Stomach smooth muscle (tissue), 2 donors: ENCODE data around the gene GTF2IRD1.
"Not testable (repeated sequence)": the region's sequence is repeated elsewhere in the genome, so short reads cannot be mapped to it uniquely, and the experiment has no call there.

Experiments used
- H3K27ac ChIP-seq: one replicate; pipeline ENCODE4 v1.7.0; 2013; ENCODE audit warnings: mild to moderate bottlenecking, low read length, inconsistent platforms
- H3K27me3 ChIP-seq, 2 donors: one replicate each; pipeline ENCODE4 v1.7.0; 2013; ENCODE audit warnings: low read length in 2 of 2; ENCODE audit not compliant: insufficient read depth in 2 of 2, control insufficient read depth in 1 of 2
- H3K36me3 ChIP-seq, 2 donors: one replicate each; pipeline ENCODE4 v1.7.0; 2013; ENCODE audit warnings: low read length in 2 of 2; ENCODE audit not compliant: control insufficient read depth in 2 of 2, insufficient read depth in 2 of 2
- H3K4me1 ChIP-seq: one replicate; pipeline ENCODE4 v1.7.0; 2013; ENCODE audit warnings: low read length; ENCODE audit not compliant: control insufficient read depth, insufficient read depth
- H3K4me3 ChIP-seq, 2 donors: one replicate each; pipeline ENCODE4 v1.7.0; 2013; ENCODE audit warnings: low read length in 2 of 2
- H3K9ac ChIP-seq, 2 donors: one replicate each; pipeline ENCODE4 v1.7.0; 2013; ENCODE audit warnings: low read length in 2 of 2, mild to moderate bottlenecking in 1 of 2
- H3K9me3 ChIP-seq, 2 donors: one replicate each; pipeline ENCODE4 v1.7.0; 2013; ENCODE audit warnings: low read length in 2 of 2; ENCODE audit not compliant: control insufficient read depth in 2 of 2
- donor health status: healthy.
- donor health status: Pancreatic carcinoma.

Gene GTF2IRD1

DNA sequence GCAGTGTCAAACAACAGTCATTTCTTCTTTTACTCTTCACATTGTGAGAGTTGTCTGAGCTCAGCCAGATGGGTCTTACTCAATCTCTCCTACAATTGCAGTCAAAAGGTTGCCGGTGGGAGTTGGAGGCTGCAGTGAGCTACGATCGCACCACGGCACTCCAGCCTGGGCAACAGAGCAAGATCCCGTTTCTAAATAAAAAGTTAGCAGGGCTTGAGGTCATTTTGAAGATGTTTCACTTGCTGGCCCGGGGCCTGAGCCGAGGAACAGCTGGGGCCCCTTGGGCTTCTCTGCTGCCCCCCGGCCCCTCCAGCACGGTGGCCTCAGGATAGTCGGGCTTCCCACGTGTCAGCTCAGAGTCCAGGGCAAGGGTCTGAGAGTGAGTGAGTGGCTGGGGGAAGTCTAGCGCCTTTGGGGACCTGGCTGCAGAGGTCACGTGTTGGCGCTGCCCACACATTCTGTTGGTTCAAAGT is 40.4 kb downstream of the GTF2IRD1 start:
- Histone ChIP-seq H3K4me3 (no peak overlapping the region), H3K27ac (no peak overlapping the region), H3K27me3 (no peaks in the 10 kb centered on the region), H3K9ac (no peak overlapping the region), H3K4me1 (peaks cover 12% of the 10 kb centered on the region), H3K9me3 (no peaks in the 10 kb centered on the region), H3K36me3 (no peaks in the 10 kb centered on the region)

DNA sequence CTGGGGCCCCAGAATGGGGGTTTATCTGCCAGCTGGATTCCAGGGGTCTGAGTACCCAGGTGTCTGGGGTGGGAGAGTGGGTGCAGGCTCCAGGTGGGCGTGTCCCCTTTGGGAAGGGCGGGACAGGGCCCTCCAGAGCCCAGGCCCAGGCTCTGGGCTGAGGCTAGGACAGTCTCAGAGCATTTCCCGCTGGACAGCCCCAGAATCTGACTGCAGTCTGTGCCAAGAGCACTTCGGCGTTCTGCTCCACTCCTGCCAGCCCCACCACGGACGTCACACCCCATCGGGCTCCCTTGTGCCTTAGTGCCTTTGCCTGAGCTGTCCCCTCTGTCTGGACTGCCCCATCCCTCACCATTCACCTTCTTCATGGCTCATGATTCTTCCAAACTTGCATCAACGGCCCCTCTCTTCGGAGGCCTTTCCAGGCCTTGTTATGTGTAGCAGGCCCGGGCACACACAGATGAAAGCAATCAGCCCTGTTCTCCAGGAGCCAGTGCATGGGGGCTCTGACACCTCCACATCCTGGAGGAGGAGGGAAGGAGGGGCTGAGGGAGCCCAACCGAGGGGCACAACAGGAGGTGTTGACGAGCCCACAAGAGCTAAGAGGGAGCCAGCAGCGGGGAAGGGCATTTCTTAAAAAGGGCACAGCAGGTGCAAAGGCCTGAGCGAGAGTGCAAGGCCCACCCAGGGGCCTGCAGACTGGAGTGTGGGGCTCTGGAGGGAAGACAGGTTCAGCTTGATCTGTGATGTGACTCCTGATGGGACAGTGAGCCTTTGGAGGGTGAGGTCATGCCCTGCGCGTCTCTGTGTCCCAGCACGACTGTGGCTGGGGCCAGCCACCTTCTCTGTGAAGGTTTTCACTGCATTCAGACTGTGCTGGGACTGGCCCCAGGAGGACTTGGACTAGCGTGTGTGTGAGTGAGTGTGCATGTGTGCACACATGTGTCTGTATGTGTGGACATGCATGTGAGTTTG is 41.7 kb downstream of the GTF2IRD1 start:
- H3K36me3 ChIP-seq = no peaks in the 10 kb centered on the region
- no peaks in the 10 kb centered on the region for H3K9me3 ChIP-seq
- H3K9ac ChIP-seq = peak overlapping the region in 1 of 2 donors; percentile 36
- no peak overlapping the region for H3K4me3 ChIP-seq
- H3K27me3 ChIP-seq = no peaks in the 10 kb centered on the region
- H3K4me1 ChIP-seq = peaks cover 12% of the 10 kb centered on the region
- no peak overlapping the region for H3K27ac ChIP-seq

DNA sequence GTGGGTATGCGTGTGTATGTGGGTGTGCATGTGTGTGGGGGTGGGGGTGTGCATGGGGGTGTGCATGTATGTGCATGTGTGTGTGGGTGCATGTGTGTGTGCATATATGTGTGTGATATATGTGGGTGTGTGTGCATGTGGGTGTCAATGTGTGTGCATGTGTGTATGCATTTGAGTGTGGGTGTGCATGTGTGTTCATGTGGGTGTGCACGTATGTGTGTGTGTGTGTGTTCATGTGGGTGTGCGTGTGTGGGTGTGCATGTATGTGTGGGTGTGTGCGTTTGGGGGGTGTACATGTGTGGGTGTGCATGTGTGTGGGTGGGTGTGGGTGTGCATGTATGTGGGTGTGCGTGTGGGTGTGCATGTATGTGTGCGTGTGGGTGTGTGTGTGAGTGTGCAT is 42.6 kb downstream of the GTF2IRD1 start:
- H3K27ac ChIP-seq = no peak overlapping the region
- H3K9ac ChIP-seq = no peak overlapping the region

DNA sequence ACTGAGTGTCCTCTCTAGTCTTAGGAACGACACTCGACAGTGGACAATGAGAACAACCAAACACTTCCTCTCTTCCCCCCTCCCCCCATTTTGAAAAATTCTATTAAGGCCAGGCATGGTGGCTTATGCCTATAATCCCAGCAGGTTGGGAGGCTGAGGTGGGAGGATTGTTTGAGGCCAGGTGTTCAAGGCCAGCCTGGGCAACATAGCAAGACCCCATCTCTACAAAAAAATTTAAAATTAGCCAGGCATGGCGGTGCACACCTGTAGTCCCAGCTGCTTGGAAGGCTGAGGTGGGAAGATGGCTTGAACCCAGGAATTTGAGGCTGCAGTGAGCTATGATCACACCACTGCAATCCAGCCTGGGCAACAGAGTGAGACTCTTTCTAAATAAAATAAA is 43.1 kb downstream of the GTF2IRD1 start:
- H3K36me3 ChIP-seq, H3K27me3 ChIP-seq, H3K4me3 ChIP-seq, H3K9me3 ChIP-seq, H3K27ac ChIP-seq, H3K9ac ChIP-seq: not testable (repeated sequence)
- peaks cover 18% of the 10 kb centered on the region for H3K4me1 ChIP-seq

More for the DNA sequence above, 42.6 kb downstream of the GTF2IRD1 start:
- Histone ChIP-seq H3K27me3 (no peaks in the 10 kb centered on the region), H3K4me1 (peaks cover 18% of the 10 kb centered on the region), H3K9me3 (no peaks in the 10 kb centered on the region), H3K4me3 (no peak overlapping the region), H3K36me3 (no peaks in the 10 kb centered on the region)

DNA sequence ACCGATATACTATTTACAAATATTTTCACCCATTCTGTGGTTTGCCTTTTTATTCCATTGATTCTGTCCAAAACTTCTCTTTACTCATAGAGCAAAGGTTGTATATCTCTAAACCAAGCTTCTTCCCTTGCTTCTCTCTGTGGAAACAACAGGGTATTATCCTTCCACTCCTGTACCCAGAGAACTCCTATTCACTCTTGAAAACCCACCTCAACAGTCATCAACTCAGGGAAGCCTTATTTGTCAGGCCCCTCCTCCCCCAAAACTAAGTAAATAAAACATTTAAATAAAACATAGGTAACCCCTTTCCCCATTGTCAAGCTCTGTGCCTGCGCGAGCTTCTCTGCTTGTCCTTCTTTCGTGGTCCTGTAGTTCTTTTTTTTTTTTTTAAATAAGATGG is 44.6 kb downstream of the GTF2IRD1 start:
- Histone ChIP-seq H3K36me3 (no peaks in the 10 kb centered on the region), H3K9me3 (no peaks in the 10 kb centered on the region), H3K4me3 (no peak overlapping the region), H3K9ac (no peak overlapping the region), H3K27ac (no peak overlapping the region), H3K4me1 (peaks cover 23% of the 10 kb centered on the region), H3K27me3 (no peaks in the 10 kb centered on the region)

DNA sequence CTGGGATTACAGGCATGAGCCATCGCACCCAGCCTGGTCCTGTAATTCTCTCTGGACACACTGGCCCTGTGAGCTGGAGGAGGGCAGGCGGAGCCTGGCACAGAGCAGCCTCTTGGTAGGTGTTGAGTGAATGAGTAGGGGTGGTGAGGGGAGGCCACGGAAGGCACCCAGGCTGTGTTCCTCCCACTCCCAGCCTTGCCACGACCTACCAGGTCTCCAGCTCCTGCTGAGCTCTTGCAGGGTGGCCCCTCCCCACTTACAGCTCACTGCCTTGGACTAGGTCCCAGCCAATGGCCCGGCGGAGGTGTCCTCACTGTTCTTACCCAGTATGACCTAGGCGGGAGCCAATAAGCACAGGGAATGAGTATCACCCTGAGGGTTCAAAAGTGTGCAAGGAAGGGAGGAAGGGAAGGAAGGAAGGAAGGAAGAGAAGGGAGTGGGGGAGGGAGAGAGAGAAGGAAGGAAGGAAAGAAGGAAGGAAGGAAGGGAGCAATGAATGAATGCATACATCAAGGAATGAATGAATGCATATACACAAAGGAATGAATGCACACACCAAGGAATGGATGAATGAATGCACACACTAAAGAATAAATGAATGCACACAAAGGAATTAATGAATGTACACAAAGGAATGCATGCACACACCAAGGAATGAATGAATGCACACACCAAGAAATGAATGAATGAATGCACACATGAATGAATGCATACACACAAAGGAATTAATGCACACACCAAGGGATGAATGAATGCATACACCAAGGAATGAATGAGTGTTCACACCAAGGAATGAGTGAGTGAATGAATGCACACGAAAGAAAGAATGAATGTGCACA is 45.5 kb downstream of the GTF2IRD1 start:
- peaks cover 23% of the 10 kb centered on the region for H3K4me1 ChIP-seq

DNA sequence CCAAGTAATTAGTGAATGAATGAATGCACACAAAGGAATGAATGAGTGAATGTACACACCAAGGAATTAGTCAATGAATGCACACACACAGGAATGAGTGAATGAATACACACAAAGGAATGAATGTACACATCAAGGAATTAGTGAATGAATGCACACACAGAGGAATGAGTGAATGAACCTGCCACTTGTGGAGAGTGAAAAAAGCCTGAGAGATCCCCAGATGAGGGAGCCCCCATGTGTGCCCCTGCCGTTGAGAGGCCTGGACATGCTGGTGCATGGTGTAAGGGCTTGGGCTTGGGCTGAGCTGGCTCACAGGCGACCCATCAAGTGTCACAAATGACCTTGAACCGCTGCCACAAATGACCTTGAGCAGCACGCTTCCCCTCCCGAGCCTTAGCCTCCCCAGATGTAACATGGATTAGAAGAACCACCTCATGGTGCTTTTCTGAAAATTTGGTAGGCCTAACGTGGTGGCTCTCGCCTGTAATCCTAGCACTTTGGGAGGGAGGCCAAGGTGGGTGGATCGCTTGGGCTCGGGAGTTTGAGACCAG is 46.2 kb downstream of the GTF2IRD1 start:
- no peak overlapping the region for H3K4me3 ChIP-seq
- no peaks in the 10 kb centered on the region for H3K36me3 ChIP-seq
- no peaks in the 10 kb centered on the region for H3K27me3 ChIP-seq
- peaks cover 24% of the 10 kb centered on the region for H3K4me1 ChIP-seq
- H3K27ac ChIP-seq = no peak overlapping the region
- no peak overlapping the region for H3K9ac ChIP-seq
- no peaks in the 10 kb centered on the region for H3K9me3 ChIP-seq

More for the DNA sequence above, 45.5 kb downstream of the GTF2IRD1 start:
- H3K36me3 ChIP-seq = no peaks in the 10 kb centered on the region
- no peak overlapping the region for H3K27ac ChIP-seq
- H3K4me3 ChIP-seq = no peak overlapping the region
- no peaks in the 10 kb centered on the region for H3K27me3 ChIP-seq
- no peak overlapping the region for H3K9ac ChIP-seq
- H3K9me3 ChIP-seq = no peaks in the 10 kb centered on the region

DNA sequence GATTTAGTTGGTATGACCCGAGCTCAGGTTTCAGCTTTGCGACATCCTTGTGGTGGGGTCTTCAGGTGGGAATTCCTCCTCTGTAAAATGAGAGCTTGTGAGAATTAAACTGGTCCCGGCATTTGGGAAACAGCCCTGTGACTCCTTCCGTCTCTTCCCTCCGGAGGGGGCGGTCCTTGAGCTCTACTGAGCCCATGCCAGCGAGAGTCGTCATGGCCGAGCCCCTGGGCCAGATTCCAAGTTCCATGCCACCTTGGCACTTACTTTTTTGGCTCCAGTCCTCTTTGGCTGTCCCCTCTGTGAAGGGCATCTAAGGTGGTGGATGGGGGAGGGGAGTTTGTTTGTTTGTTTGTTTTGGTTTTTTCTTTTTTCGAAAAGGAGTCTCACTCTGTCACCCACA is 47.6 kb downstream of the GTF2IRD1 start:
- Histone ChIP-seq H3K9ac (peak overlapping the region in 1 of 2 donors; percentile 72), H3K27ac (peak overlapping the region; percentile 74), H3K36me3 (no peaks in the 10 kb centered on the region), H3K4me3 (peak overlapping the region; percentile 26 to 35), H3K4me1 (peaks cover 27% of the 10 kb centered on the region), H3K27me3 (no peaks in the 10 kb centered on the region), H3K9me3 (no peaks in the 10 kb centered on the region)

DNA sequence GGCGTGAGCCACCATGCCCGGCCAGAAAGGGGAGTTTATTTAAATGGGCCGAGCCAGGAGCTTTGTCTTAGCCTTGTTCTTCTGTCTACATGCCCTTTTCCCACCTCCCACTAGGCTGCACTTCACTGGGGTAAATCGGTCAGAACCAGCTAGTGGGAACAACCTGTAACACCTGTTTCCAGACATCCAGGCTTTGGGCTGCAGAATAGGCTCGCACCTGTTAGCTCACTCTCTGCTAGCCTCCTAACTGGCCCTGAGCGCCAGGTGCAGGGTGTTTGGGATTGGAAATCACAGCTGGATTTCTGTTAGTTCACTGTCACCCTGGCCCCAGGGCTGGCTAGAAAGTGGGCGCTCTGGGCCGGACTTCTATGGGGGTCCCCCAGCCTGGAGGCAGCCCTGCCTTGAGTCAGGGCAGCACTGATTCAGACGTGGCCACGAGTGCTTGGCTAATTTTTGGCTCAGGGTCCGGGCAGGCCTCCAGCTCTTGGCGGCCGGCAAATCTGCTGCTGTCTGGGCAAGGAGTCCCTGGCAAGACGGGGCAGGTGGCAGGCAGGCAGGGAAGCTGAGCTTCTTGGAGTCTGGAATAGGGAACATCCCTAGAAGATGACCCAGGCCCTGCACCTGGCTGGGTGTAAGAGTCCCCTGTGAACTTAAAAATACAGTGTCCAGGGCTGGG is 48.6 kb downstream of the GTF2IRD1 start:
- Histone ChIP-seq H3K9ac (no peak overlapping the region), H3K27me3 (no peaks in the 10 kb centered on the region), H3K27ac (peak overlapping the region; percentile 74)

DNA sequence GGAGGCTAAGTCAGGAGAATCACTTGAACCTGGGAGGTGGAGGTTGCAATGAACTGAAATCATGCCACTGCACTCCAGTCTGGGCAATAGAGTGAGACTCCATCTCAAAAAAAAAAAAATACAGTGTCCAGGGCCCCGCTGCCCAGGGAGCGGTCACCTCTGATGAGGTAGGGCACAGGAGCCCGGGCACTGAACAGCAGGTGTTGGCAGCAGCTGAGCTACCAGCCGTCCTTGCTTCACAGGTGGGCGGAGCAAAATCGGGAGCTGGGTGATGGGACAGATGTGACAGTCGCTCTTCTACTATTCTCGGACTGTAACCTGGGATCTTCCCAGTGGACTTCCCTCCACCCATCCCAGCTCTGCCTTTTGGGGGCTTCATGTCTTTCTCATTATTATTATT is 49.4 kb downstream of the GTF2IRD1 start:
- Histone ChIP-seq H3K4me1 (peaks cover 34% of the 10 kb centered on the region), H3K27ac (peak overlapping the region; percentile 74), H3K9me3 (no peaks in the 10 kb centered on the region), H3K36me3 (no peaks in the 10 kb centered on the region), H3K27me3 (no peaks in the 10 kb centered on the region), H3K9ac (no peak overlapping the region), H3K4me3 (no peak overlapping the region)

More for the DNA sequence above, 48.6 kb downstream of the GTF2IRD1 start:
- Histone ChIP-seq H3K9me3 (no peaks in the 10 kb centered on the region), H3K4me3 (no peak overlapping the region), H3K36me3 (no peaks in the 10 kb centered on the region), H3K4me1 (peaks cover 34% of the 10 kb centered on the region)
